Fibroblast of lung (primary cell): ENCODE measurements around the gene BABAM2.

Experiments used
- EZH2 ChIP-seq: IDR thresholded peaks from 2 replicates; pipeline ENCODE4 v1.5.1; 2012; ENCODE audit warnings: low read length, control low read depth, mild to moderate bottlenecking; ENCODE audit errors: missing control alignments
- TF ChIP-seq, protein P1 (sequence below), 2 donors: IDR thresholded peaks in 1 of 2; conservative IDR thresholded peaks in 1 of 2; 1 replicate in 1 of 2; 2 replicates in 1 of 2; pipeline ENCODE4 v1.5.1; 2011 to 2012; ENCODE audit warnings: low read length in 2 of 2, control low read depth in 1 of 2, inconsistent platforms in 1 of 2, low read depth in 1 of 2, mild to moderate bottlenecking in 1 of 2

DNA sequence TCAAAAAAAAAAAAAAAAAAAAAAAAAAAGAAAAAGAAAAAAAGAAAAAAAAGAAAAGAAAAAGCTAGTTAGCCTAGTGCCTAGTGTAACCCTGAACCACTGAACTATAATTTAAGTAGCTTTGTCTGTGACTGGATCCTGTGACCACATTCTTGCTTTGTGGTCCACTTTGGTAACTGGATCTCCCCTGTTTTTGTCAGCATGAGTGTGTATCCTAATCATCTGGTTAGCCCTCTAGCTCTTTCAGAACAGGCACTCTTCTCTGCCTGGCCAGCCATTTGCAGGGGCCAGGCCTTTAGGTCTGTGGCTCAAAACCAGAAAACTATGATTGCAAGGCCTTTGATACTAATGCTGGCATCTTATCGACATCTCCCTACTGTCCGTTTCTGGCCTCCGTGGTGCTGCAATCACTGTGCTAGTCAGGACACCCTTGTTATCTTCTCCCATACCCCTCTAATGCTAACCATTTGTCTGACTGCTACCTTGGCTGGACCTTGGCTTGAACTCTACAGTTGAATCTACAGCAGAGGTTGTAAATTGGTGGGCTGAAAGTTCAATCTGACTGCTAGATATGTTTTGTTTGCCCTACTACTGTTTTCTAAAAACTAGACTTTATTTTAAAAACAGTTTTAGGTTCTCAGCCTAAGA lies 40.8 kb upstream of the BABAM2 start:
- TF ChIP-seq, protein P1, sequence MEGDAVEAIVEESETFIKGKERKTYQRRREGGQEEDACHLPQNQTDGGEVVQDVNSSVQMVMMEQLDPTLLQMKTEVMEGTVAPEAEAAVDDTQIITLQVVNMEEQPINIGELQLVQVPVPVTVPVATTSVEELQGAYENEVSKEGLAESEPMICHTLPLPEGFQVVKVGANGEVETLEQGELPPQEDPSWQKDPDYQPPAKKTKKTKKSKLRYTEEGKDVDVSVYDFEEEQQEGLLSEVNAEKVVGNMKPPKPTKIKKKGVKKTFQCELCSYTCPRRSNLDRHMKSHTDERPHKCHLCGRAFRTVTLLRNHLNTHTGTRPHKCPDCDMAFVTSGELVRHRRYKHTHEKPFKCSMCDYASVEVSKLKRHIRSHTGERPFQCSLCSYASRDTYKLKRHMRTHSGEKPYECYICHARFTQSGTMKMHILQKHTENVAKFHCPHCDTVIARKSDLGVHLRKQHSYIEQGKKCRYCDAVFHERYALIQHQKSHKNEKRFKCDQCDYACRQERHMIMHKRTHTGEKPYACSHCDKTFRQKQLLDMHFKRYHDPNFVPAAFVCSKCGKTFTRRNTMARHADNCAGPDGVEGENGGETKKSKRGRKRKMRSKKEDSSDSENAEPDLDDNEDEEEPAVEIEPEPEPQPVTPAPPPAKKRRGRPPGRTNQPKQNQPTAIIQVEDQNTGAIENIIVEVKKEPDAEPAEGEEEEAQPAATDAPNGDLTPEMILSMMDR (conservative IDR thresholded peaks at IDR 0.05 in 1 of 2, IDR thresholded peaks at IDR 0.05 in 1 of 2; ENCODE audit: low read depth in 1 of 2, low read length in 2 of 2) = no peak
- TF ChIP-seq EZH2 = no peak
